Neural cell (in vitro differentiated cells): Measurements from ENCODE around the gene ALPI.
"Not testable (repeated sequence)": the region's sequence is repeated elsewhere in the genome, so short reads cannot be mapped to it uniquely, and the experiment has no call there.

Experiments
- CTCF ChIP-seq: fragments of 450-650 bp; IDR thresholded peaks from 2 replicates; pipeline ENCODE4 v1.5.1; 2014; ENCODE audit warnings: antibody characterized with exemption, mild to moderate bottlenecking, moderate library complexity; ENCODE audit not compliant: poor library complexity, severe bottlenecking
- EP300 ChIP-seq: fragments of 450-650 bp; conservative IDR thresholded peaks from 2 replicates; pipeline ENCODE4 v1.6.1; 2014; ENCODE audit warnings: antibody characterized with exemption, mild to moderate bottlenecking, moderate library complexity; ENCODE audit not compliant: poor library complexity, severe bottlenecking
- EZH2 ChIP-seq: fragments of 200-600, 300-800 bp; shearing (Covaris generic), sonication (generic); IDR thresholded peaks from 2 replicates; pipeline ENCODE4 v1.6.1; 2014; ENCODE audit warnings: antibody characterized with exemption, low read length, borderline replicate concordance, mild to moderate bottlenecking; ENCODE audit not compliant: insufficient read depth, poor library complexity, severe bottlenecking
- MXI1 ChIP-seq: fragments of 450-650 bp; conservative IDR thresholded peaks from 2 replicates; pipeline ENCODE4 v1.6.1; 2014; ENCODE audit warnings: antibody characterized with exemption, mild to moderate bottlenecking; ENCODE audit not compliant: poor library complexity, severe bottlenecking
- POLR2AphosphoS5 ChIP-seq: IDR thresholded peaks from 2 replicates; pipeline ENCODE4 v1.6.1; 2012
- TAF1 ChIP-seq: IDR thresholded peaks from 2 replicates; pipeline ENCODE4 v1.6.1; 2012; ENCODE audit warnings: low read depth
- TF ChIP-seq, protein P1 (sequence below): IDR thresholded peaks from 2 replicates; pipeline ENCODE4 v1.6.1; 2012; ENCODE audit warnings: borderline replicate concordance

- not testable (repeated sequence) for TF ChIP-seq EP300, TAF1, MXI1, POLR2AphosphoS5, CTCF, EZH2
- TF ChIP-seq, protein P1, sequence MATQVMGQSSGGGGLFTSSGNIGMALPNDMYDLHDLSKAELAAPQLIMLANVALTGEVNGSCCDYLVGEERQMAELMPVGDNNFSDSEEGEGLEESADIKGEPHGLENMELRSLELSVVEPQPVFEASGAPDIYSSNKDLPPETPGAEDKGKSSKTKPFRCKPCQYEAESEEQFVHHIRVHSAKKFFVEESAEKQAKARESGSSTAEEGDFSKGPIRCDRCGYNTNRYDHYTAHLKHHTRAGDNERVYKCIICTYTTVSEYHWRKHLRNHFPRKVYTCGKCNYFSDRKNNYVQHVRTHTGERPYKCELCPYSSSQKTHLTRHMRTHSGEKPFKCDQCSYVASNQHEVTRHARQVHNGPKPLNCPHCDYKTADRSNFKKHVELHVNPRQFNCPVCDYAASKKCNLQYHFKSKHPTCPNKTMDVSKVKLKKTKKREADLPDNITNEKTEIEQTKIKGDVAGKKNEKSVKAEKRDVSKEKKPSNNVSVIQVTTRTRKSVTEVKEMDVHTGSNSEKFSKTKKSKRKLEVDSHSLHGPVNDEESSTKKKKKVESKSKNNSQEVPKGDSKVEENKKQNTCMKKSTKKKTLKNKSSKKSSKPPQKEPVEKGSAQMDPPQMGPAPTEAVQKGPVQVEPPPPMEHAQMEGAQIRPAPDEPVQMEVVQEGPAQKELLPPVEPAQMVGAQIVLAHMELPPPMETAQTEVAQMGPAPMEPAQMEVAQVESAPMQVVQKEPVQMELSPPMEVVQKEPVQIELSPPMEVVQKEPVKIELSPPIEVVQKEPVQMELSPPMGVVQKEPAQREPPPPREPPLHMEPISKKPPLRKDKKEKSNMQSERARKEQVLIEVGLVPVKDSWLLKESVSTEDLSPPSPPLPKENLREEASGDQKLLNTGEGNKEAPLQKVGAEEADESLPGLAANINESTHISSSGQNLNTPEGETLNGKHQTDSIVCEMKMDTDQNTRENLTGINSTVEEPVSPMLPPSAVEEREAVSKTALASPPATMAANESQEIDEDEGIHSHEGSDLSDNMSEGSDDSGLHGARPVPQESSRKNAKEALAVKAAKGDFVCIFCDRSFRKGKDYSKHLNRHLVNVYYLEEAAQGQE = not testable (repeated sequence)
Observed at GRCh38 chr2:232441922-232442321, 14.0 kb upstream of the ALPI start.
